HG03064 (cell line): Measurements from ENCODE around the gene MUCL1.
A peak's percentile ranks its signal among the peaks of the same experiment; 100 is the strongest.
"Not testable (repeated sequence)": the region's sequence is repeated elsewhere in the genome, so short reads cannot be mapped to it uniquely, and the experiment has no call there.

Experiments used
- ATAC-seq: cut with Tn5 transposase; IDR thresholded peaks from one replicate; pipeline ENCODE4 v1.9.1; 2021; ENCODE audit warnings: low read depth; ENCODE audit not compliant: unreplicated experiment

MUCL1 gene, protein sequence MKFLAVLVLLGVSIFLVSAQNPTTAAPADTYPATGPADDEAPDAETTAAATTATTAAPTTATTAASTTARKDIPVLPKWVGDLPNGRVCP

DNA sequence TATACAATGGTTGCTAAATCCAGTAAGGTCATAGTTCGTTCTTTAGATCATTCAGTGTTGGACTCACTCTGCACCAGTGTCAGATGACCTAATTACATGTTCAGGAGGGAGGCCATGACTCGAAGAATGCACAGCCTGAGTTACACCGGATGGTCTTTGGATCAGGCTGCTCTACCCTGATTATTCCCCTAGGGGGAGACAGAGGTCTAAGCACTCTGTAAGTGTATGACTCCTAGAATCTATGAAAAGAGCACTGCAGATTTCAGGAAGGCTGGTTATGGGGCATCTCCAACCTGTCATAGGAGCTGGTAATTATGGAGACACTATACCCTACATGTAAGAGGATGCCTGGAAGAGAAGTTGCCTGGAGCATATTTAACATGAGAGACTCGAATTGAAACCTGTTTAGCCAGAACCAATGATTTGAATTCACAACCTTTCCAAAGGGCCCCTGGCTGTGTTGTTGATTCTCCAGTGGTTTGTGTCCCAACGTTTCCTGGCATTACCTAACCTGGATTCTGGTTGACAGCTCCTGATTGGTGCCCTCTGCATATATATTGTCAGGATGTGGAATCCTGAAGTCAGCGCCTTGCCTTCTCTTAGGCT lies at the start of gene MUCL1:
MUCL1 (plus strand) TSS at position 584 of the 606 bp plus-strand sequence. CDS start 67 bp downstream, outside the sequence.
- peak; percentile 84 for ATAC-seq

DNA sequence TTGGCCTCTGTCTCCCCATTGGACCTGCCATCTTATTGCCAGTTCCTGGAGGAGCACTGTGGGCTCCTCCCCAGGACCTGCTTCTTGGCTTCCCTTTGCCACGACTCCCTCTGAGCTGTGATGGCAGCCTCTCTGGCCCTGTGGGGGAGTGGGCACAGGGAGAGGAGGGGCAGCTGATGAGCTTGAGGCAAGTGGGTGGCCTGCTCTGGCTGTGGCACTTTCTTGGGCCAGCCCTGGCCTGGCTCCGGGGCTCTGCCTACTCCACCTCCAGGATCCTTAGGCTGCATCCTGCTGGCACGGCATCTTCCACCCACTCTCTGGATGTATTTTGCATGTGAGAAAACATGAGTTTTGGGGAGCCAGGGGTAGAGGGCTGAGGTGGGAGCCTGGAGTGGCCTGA lies 32.6 kb upstream of the MUCL1 start:
- no peak for ATAC-seq

DNA sequence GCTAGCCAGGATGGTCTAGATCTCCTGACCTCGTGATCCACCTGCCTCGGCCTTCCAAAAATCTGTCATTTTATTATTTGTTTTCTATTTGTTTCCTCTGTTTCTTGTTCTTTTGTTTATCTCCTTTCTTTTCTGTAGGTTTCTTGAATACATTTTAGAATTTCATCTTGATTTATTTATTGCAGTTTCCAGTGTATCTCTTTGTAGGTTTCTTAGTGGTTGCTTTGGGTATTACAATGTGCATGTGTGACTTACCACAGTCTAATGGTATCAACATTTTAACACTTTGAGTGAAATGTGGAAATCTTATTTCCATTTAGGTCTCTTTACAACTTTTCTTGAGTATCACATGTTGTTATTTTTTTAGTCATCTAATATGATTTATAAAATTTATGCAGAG lies 29.9 kb upstream of the MUCL1 start:
- ATAC-seq, result no peak

DNA sequence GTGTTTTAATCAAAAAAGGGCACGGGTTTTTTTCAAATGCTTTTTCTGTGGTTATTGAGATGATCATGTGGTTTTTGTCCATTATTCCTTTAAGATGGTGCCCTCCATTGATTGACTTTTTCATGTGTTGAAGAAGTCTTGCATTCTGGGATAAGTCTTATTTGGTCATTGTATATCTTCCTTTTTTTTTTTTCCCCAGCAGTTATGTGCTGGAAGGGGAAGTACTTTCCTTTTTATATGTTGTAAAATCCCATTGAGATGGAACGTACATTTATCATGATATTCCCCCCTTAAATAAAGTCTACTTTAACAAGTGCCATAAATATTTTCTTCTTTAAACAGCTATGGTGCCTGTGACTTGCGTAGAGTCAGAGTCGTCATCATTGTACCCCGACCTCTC lies 24.8 kb upstream of the MUCL1 start:
- no peak for ATAC-seq

DNA sequence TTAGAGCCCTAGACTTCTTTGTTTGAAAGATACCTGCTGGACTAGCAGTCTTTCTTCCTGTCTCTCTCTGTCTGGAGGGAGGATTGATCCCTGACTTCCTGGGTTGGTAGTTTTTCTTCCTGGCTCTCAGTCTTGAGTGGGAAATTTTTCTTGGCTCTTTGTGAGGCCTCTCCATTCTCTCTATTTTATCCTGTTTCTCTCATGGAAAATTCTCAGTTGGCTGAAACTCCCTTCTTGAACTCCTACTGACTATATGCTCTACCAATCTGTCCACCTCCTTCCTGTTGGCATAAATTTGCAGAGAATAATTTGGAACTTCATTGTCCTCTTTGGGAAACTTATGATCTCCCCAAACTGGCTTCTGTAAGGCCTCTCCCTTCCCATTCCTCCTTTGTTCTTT lies 24.1 kb upstream of the MUCL1 start:
- no peak for ATAC-seq

DNA sequence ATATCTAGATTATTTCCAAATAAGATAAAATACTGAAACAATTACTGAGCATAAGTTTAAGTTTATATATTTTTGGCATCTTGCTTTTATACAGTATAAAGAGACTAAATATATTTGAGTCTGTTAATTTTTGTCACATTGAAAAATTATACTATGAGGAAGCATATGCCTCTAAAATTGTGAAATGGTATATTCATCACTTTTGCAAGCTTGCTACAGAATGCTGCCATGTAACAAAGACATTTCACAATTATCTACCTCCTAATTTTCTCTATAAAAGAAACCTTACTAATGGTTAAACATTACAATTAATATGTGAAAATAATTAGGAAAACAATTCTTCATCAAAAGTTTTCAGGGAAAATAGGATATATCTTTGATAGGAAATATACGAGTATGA lies 22.7 kb upstream of the MUCL1 start:
- ATAC-seq, result no peak

DNA sequence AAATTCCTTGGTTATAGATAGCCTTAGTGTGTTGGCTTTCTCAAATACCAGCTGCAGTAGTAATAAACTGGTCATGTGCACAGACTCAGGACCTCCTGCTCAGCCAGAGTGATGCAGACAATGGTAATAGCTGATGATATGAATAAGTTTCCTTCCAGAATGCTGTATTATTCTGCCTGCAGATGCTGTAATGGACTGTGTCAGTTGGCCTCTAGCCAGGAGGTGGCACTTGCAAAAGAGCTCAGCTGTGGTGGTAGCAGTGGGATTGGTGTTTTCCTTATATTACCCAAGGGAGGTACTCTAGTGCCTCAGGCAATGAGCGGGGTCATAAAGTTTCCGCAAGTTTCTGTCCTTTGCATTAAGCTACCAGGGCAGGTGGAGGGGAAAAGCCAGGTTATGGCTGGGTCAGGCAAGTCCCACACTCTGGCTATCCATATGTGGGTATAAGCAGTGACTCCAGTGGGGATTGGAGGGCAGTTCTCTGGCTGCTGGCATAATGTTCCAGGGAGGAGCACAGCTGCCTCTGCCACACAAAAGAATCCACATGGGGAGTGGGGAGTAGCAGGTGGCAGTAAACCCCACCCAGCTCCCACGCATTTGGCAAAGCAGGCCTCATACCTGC lies 14.0 kb upstream of the MUCL1 start:
- no peak for ATAC-seq

DNA sequence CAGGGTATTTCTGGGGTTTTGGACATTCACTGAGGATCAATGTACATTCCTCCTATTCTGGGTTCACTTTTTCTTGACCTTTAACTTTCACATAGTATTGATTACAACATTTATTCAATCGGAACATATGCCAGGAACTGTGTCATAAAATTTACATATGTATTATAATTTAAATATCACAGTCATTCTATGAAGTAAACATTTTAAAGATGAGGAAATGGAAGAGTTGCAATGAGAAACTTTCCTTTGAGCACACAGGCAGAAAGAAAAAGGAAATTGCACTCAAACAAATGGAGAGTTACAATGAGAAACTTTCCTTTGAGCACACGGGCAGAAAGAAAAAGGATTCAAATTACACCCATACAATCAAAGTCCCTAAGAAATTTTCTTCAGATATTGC lies 3.1 kb downstream of the MUCL1 start:
- no peak for ATAC-seq

DNA sequence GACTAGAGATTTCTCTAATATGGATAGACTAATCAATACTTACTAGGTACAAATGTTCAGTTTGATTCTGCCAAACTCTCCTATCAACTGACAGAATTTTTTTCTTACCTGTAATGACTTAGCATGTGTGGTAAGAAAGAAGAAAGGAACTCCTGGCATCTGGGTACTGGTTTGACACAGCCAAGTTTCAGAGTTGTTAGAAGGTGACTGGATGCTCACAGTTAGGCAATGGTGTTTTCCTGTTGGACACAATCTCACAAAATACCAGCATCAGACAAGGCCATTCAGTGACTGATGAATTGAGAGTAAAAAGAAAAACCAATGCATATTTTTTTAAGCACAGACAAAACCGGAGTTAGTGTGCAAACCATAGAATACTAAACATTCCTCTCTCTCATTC lies 4.2 kb downstream of the MUCL1 start:
- ATAC-seq, result no peak

DNA sequence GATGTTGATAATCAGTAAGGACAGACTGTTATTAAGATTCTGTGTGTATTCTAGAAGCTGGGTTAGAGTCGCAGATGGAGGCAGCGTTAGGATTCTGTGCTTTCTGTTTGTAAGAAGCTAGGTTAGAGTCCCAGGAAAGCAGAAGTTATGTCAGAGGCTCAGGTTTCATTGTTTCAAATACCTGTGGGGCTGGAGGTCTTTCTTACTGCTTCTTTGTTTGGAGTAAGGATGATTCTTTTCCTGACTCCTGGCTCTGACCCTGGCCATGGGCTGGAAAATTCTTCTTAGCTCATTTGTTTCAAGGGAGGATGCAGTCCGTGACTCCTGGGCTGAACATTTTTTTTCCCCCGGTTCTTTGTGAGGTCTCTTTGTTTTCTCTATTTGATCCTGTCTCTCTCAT lies 5.2 kb downstream of the MUCL1 start:
- ATAC-seq, result no peak

DNA sequence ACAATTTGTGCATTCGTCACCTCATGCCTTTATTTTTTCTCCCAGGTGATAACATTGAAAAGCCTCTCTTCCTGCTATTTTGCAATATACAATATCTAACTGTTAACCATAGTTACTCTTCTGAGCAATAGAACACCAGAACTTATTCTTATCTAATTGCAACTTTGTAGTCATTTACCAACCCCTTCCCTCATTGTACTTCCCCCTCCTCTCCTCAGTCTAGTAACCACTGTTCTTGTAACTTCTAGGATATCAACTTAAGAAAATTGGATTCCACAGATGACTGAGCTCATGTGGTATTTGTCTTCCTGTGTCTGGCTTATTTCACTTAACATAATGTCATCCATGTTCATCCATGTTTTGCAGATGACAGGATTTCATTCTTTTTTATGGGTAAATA lies 7.6 kb downstream of the MUCL1 start:
- ATAC-seq, result no peak

DNA sequence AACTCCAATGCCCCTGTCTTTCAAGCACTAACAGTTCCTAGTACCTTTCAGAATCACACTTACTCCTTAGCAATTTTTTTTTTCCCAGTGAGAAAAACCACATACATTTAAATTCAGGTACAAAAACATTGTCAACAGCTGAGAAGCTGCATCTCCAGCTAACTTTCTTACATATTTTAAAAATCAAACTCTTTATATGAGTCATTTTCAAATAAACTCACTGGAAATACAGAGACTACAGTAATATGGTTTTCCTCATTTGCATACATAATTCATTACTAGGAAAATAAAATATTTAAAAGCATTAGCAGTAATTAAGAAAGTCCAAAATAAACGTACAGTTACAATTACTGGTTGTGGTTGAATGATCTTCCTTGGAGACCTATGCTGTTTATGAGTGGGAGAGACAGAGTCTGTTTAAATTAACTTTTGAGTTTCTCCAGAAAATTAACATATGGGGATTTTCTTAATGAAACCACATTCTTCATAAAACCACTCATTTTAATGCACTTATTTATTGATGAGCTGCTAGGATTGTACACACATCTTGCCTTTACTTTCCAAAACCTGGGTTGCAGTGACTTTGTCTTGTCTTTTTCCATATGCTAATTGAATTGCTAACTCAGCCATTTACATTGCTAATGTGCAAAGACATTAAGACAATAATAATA lies 9.8 kb downstream of the MUCL1 start:
- ATAC-seq, result no peak

DNA sequence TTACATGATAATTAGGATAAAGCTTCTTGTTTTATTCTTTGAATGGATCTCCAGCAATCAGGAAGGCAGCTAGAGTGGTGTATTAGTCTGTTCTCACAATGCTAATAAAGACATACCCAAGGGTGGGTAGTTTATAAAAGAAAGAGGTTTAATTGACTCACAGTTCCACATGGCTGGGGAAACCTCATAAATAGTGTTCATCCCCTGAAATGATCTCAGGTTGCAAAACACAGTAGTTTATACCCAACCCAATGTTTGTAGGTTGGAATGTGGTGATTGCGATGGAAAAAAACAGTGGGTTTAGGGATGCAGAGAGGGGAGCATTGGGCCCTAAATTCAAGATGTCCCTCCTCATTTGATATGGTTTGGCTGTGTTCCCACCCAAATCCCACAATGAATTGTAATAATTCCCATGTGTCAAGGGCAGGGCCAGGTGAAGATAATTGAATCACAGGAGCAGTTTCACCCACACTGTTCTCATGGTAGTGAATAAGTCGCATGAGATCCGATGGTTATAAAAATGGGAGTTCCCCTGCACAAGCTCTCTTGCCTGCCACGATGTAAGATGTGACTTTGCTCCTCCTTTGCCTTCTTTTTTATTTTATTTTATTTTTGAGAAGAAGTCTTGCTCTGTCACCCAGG lies 11.5 kb downstream of the MUCL1 start:
- no peak for ATAC-seq

DNA sequence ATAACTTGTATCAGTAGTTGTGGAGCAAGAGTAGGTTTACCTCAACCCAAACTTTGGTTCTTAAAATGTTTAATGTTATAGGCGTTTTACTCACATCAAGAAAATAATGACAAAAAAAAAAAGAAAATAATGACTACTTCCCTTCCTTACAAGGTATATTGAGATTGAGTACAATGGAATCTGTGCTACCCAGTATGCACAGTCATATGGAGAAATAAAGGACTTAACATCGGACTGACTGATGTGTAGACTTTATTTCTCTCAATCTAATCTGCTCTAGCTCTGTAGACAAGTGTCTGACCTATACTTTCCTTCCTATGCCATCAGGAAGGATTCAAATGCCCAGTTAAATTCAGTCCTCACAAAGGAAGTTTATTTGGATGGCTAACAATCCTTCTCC lies 14.4 kb downstream of the MUCL1 start:
- no peak for ATAC-seq

DNA sequence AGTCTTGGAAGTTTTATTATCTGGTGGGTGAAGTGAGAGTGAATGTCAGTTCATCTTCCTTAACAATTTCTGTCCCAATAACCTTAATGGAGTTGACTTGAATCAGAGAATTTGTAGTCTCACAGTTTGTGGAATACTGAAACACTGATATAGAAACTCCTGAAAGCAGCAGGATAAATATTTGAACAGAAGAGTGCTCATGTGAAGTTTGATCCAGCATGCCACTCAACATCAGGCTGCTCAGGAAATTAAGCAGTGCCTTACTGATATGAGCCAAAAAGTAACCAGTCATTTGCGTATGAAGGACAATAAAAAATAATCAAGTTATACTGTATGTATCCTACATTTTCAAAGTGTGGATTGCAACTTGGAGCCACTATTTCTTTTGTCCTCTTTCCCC lies 15.7 kb downstream of the MUCL1 start:
- ATAC-seq, result no peak

DNA sequence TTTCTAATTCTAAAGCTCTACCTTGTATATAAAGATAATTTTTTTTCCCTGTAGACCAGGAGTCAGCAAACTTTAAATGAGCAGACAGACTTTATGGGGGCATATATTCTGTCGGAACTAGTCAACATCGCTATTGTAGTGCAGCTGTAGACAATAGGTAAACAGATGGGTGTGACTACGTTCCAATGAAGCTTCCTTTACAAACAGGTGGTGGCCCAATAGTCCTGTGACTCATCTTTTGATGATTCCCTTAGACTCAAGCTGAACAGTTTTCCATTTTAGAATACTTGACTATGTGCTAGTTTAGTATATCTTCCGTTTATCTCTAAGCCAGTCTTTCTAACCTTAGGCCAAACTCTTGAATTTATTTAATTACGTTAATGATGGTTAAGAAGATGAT lies 16.3 kb downstream of the MUCL1 start:
- ATAC-seq, result no peak

DNA sequence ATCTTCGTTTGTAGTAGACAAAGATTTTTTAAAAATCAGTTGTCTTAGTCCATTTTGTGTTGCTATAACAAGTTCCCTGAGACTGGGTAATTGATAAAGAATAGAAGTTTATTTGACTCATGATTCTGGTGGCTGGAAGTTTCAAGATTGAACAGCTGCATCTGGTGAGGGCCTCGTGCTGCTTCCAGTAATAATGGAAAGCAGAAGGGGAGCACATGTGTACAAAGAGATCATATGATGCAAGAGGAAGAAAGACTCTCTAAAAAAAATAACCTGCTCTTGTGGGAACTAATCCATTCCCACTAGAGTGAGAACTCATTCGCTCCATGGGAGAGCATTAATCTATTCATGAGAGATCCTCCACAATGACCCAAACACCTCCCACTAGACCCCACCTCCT lies 24.8 kb downstream of the MUCL1 start:
- ATAC-seq, result no peak

DNA sequence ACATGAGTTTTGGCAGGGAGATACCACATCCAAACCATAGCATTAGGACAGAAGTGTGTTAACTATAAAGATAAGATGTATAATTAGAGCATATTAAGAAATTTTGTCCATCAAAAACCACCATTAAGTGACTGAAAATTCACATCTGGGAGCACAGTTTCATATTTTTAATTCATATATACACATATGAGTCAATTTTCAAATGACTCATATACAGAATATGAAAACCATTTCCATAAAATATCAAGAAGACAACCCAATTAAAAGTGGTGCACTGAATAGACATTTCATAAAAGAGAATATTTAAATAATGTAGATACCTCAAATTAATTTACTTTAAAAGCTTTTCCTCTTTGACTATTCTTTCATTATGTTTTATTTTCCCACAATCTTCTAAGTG lies 25.3 kb downstream of the MUCL1 start:
- ATAC-seq, result no peak

DNA sequence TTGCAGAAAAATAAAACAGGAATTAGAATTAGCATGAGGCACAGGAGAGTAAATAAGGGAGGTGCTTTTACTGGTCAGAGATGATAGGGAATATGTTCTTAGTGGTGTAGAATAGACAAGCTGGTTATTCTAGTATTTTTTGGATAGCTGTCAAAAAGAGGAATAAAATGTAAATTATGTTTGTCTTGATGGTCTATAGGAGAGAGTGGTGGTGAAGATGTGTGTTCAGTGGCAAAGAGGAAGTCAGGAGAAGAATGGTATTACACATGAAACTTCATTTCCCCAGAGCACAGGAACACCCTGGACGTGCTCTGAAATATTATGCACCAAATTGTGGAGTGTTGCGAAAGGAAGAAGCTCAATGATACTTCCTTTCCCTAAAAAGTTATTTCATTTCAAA lies 27.8 kb downstream of the MUCL1 start:
- no peak for ATAC-seq

DNA sequence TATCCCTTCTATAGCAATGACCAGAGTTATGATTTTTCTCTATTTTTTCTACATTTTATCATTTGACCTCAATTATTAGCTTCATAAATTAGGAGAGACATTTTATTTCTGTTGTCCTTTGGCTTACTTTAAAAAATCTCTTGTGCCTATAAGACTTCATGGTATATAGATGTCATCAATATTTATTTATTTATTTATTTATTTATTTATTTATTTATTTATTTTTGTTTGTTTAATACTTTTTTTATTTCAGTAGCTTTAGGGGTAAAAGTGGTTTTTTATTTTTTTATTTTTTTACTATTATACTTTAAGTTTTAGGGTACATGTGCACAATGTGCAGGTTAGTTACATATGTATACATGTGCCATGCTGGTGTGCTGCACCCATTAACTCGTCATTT lies 28.3 kb downstream of the MUCL1 start:
- not testable (repeated sequence) for ATAC-seq

DNA sequence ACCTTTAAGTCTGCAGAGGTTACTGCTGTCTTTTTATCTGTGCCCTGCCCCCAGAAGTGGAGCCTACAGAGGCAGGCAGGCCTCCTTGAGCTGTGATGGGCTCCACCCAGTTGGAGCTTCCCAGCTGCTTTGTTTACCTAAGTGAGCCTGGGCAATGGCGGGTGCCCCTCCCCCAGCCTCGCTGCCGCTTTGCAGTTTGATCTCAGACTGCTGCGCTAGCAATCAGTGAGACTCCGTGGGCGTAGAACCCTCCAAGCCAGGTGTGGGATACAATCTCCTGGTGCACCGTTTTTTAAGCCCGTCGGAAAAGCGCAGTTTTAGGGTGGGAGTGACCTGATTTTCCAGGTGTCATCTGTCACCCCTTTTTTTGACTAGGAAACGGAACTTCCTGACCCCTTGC lies 34.1 kb downstream of the MUCL1 start:
- ATAC-seq, result not testable (repeated sequence)

DNA sequence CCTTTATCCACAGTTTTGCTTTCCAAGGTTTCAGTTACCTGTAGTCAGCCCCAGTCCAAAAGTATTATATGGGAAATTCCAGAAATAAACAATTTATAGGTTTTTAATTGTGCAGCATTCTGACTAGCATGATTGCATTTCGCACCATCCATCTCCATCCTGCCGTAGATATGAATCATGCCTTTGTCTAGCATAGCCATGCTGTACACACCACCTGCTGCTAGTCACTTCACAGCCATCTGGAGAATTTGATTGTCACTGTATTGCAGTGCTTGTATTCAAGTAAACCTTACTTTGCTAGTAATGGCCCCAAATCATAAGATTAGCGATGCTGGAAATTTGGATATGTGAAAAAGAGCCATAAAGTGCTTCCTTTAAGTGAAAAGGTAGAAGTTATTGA lies 36.0 kb downstream of the MUCL1 start:
- ATAC-seq, result no peak
